ENCODE data around the gene RGL1.

DNA sequence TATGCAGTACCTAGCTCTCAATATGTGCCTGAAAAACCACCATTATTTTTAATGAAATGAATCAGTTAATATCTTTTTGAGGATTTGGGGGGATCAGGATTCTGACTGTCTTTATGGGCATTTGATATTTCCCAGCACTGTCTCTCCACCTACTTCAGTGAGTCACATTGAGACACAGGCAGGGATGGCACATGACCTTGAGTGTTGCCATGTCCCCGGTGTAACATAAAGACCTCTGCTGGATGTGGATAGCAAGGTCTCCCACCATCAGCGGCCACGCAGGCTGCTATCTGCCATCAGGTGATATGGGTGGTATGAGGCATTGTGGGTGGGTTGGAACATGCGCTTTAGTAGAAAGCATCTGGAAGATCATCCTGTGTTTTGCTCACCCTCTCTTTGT is 103.2 kb downstream of the RGL1 start:
- TF ChIP-seq ZNF274 (IDR thresholded peaks at IDR 0.05; ENCODE audit: low read depth, low read length) (no peak), YY1 (IDR thresholded peaks at IDR 0.05; ENCODE audit: insufficient read depth, insufficient read length) (no peak), SUZ12 (IDR thresholded peaks at IDR 0.05; ENCODE audit: extremely low read depth, insufficient read depth, insufficient read length) (no peak)
